Measurements from ENCODE around the gene SGF29.

DNA sequence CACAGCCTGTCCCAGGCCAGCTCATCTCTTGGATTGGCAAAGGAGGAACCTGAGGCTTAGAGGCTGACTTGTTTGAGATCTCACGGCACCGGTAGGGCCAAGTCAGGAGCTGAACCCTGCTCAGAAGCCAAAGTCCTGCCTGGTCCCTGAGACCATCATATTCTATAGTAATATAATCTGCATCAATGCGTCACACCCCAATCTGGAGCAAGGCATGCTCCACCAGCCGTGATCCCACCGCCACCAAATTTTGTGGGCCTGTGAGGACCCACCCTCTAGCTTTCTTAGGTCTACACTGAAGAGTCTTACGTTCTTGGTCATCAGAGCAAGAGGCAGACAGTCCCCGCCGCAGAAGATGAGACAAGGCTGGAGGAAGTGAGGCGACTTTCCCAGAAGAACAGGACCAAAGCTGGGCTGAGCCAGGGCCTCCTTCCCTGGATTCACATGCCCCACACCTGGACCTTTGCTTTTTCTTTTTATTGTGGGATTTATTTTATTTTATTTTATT is 53.5 kb downstream of the SGF29 start:
- TF ChIP-seq POLR2A (IDR thresholded peaks at IDR 0.05): no peak
- no peak for TF ChIP-seq CTCF (IDR thresholded peaks at IDR 0.05)
